ENCODE data around the gene SELENOW.
"Not testable (repeated sequence)": the region's sequence is repeated elsewhere in the genome, so short reads cannot be mapped to it uniquely, and the experiment has no call there.

Gene SELENOW

GRCh38 chr19:47756953-47757608 lies 21.4 kb upstream of the SELENOW start:
- DNase-seq (ENCODE audit: low spot score), result no peak

GRCh38 chr19:47757617-47758442 lies 20.7 kb upstream of the SELENOW start:
- DNase-seq (ENCODE audit: low spot score), result no peak

GRCh38 chr19:47758443-47758804 lies 20.1 kb upstream of the SELENOW start:
- no peak for DNase-seq (ENCODE audit: low spot score)

- DNase-seq (ENCODE audit: low spot score), result no peak
Observed at GRCh38 chr19:47760632-47760999, 17.9 kb upstream of the SELENOW start.

GRCh38 chr19:47761566-47761965 lies 16.9 kb upstream of the SELENOW start:
- DNase-seq (ENCODE audit: low spot score), result no peak

- DNase-seq (ENCODE audit: low spot score), result no peak
Observed at GRCh38 chr19:47762151-47762550, 16.4 kb upstream of the SELENOW start.

GRCh38 chr19:47762615-47763308 lies 15.7 kb upstream of the SELENOW start:
- DNase-seq (ENCODE audit: low spot score), result no peak

GRCh38 chr19:47764705-47765104 lies 13.8 kb upstream of the SELENOW start:
- DNase-seq (ENCODE audit: low spot score), result not testable (repeated sequence)

- DNase-seq (ENCODE audit: low spot score), result peak; percentile 70
Observed at GRCh38 chr19:47765523-47766358, 12.8 kb upstream of the SELENOW start.

GRCh38 chr19:47766359-47766620 lies 12.2 kb upstream of the SELENOW start:
- no peak for DNase-seq (ENCODE audit: low spot score)

GRCh38 chr19:47766670-47767069 lies 11.8 kb upstream of the SELENOW start:
- no peak for DNase-seq (ENCODE audit: low spot score)

- no peak for DNase-seq (ENCODE audit: low spot score)
Observed at GRCh38 chr19:47767349-47767748, 11.2 kb upstream of the SELENOW start.

- DNase-seq (ENCODE audit: low spot score), result no peak
Observed at GRCh38 chr19:47768604-47769003, 9.9 kb upstream of the SELENOW start.

- DNase-seq (ENCODE audit: low spot score), result no peak
Observed at GRCh38 chr19:47769534-47769933, 9.0 kb upstream of the SELENOW start.

- not testable (repeated sequence) for DNase-seq (ENCODE audit: low spot score)
Observed at GRCh38 chr19:47771291-47771690, 7.2 kb upstream of the SELENOW start.

GRCh38 chr19:47776568-47776967 lies 1.9 kb upstream of the SELENOW start:
- DNase-seq (ENCODE audit: low spot score), result no peak

- not testable (repeated sequence) for DNase-seq (ENCODE audit: low spot score)
Observed at GRCh38 chr19:47777245-47778048, 1.1 kb upstream of the SELENOW start.

- peak; percentile 40 for DNase-seq (ENCODE audit: low spot score)
Observed at GRCh38 chr19:47778954-47779351, 450 bp downstream of the SELENOW start.

- DNase-seq (ENCODE audit: low spot score), result peak; percentile 41
Observed at GRCh38 chr19:47779524-47780214, 1.2 kb downstream of the SELENOW start.

- no peak for DNase-seq (ENCODE audit: low spot score)
Observed at GRCh38 chr19:47780215-47780551, 1.7 kb downstream of the SELENOW start.

Data from AG08395 (cell line).